HG03159 (cell line): Measurements from ENCODE around the gene PLEKHH1.
"Not testable (repeated sequence)": the region's sequence is repeated elsewhere in the genome, so short reads cannot be mapped to it uniquely, and the experiment has no call there.

Experiments
- ATAC-seq: cut with Tn5 transposase; IDR thresholded peaks from one replicate; pipeline ENCODE4 v1.9.1; 2021; ENCODE audit warnings: mild to moderate bottlenecking, moderate library complexity; ENCODE audit not compliant: unreplicated experiment

Gene PLEKHH1

GRCh38 chr14:67620217-67620785 lies 87.2 kb downstream of the PLEKHH1 start:
- no peak for ATAC-seq

- no peak for ATAC-seq
These were observed 89.6 kb downstream of the PLEKHH1 start for GRCh38 chr14:67622675-67623074.

- no peak for ATAC-seq
These were observed 90.0 kb downstream of the PLEKHH1 start for GRCh38 chr14:67623114-67623513.

- ATAC-seq: not testable (repeated sequence)
These were observed 93.0 kb downstream of the PLEKHH1 start for GRCh38 chr14:67626131-67626530.

GRCh38 chr14:67627519-67627918 lies 94.4 kb downstream of the PLEKHH1 start:
- no peak for ATAC-seq

GRCh38 chr14:67630186-67630585 lies 97.1 kb downstream of the PLEKHH1 start:
- no peak for ATAC-seq

- no peak for ATAC-seq
These were observed 97.8 kb downstream of the PLEKHH1 start for GRCh38 chr14:67630938-67631337.

- ATAC-seq: no peak
These were observed 100.5 kb downstream of the PLEKHH1 start for GRCh38 chr14:67633451-67634147.

- no peak for ATAC-seq
These were observed 103.3 kb downstream of the PLEKHH1 start for GRCh38 chr14:67636361-67636919.

GRCh38 chr14:67638642-67639041 lies 105.6 kb downstream of the PLEKHH1 start:
- ATAC-seq: no peak
